ENCODE results near the gene OR10A7.
"Not testable (repeated sequence)": the region's sequence is repeated elsewhere in the genome, so short reads cannot be mapped to it uniquely, and the experiment has no call there.

Gene OR10A7

GRCh38 chr12:55220725-55221124 lies at the start of gene OR10A7:
Gene OR10A7, plus strand, starts transcription at chr12:55221025. Its CDS starts 0 bp downstream, at chr12:55221025.
- DNase-seq (ENCODE audit: low read depth in 3 of 3): no peak

GRCh38 chr12:55171445-55171844 lies 49.4 kb upstream of the OR10A7 start:
- DNase-seq (ENCODE audit: low read depth in 3 of 3): no peak

GRCh38 chr12:55171846-55172245 lies 49.0 kb upstream of the OR10A7 start:
- not testable (repeated sequence) for DNase-seq (ENCODE audit: low read depth in 3 of 3)

GRCh38 chr12:55172686-55173085 lies 48.1 kb upstream of the OR10A7 start:
- no peak for DNase-seq (ENCODE audit: low read depth in 3 of 3)

- DNase-seq (ENCODE audit: low read depth in 3 of 3): no peak
These were observed 47.4 kb upstream of the OR10A7 start for GRCh38 chr12:55173456-55173855.

- DNase-seq (ENCODE audit: low read depth in 3 of 3): no peak
These were observed 32.3 kb upstream of the OR10A7 start for GRCh38 chr12:55188573-55188972.

- DNase-seq (ENCODE audit: low read depth in 3 of 3): peak in 2 of 3 experiments; percentile 19 to 62
These were observed 31.8 kb upstream of the OR10A7 start for GRCh38 chr12:55188974-55189556.

GRCh38 chr12:55194382-55194781 lies 26.4 kb upstream of the OR10A7 start:
- DNase-seq (ENCODE audit: low read depth in 3 of 3): no peak

- no peak for DNase-seq (ENCODE audit: low read depth in 3 of 3)
These were observed 5.7 kb downstream of the OR10A7 start for GRCh38 chr12:55226523-55226922.

- no peak for DNase-seq (ENCODE audit: low read depth in 3 of 3)
These were observed 6.8 kb downstream of the OR10A7 start for GRCh38 chr12:55227643-55228042.

- DNase-seq (ENCODE audit: low read depth in 3 of 3): no peak
These were observed 23.5 kb downstream of the OR10A7 start, which contains the start of gene OR6C74 for GRCh38 chr12:55244309-55244708. Gene OR6C74, plus strand, starts transcription at chr12:55244609. Its CDS starts 2,679 bp downstream, at chr12:55247288.

- no peak for DNase-seq (ENCODE audit: low read depth in 3 of 3)
These were observed 25.3 kb downstream of the OR10A7 start for GRCh38 chr12:55246159-55246558.

- no peak for DNase-seq (ENCODE audit: low read depth in 3 of 3)
These were observed 30.1 kb downstream of the OR10A7 start for GRCh38 chr12:55250944-55251343.

GRCh38 chr12:55253281-55253680 lies 32.5 kb downstream of the OR10A7 start:
- DNase-seq (ENCODE audit: low read depth in 3 of 3): no peak

GRCh38 chr12:55256831-55257230 lies 36.0 kb downstream of the OR10A7 start:
- no peak for DNase-seq (ENCODE audit: low read depth in 3 of 3)

GRCh38 chr12:55258303-55258702 lies 37.5 kb downstream of the OR10A7 start:
- no peak for DNase-seq (ENCODE audit: low read depth in 3 of 3)
